ENCODE data around the gene LHFPL3.
"Not testable (repeated sequence)": the region's sequence is repeated elsewhere in the genome, so short reads cannot be mapped to it uniquely, and the experiment has no call there.

The LHFPL3 gene

DNA sequence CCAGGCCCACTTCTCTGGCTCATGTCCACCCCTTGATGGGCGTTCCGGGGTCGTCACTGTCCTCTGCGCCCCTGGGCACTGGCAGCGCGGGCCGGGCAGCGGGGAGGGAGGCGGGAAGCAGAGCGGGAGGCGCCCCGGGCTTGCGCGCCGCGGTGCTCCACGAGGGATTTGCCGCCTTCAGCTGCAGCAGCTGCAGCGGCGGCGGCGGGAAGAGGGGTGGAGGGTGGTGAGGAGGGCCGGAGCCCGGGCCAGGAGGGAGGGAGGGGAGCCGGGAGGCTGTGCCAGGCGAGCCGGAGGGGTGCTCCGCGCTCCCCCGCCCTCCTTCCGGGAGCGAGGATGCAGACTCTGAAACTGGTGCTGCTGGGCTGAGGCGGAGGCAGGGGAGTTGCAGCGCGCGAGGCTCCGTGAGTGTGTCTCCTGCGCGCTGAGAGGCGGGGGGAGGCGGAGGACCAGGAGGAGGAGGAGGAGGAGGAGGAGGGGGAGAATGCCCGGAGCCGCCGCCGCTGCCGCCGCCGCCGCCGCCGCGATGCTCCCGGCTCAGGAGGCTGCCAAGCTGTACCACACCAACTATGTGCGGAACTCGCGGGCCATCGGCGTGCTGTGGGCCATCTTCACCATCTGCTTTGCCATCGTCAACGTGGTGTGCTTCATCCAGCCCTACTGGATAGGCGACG, at the start of gene LHFPL3:
Gene LHFPL3, plus strand, starts transcription at position 308 of the 674 bp plus-strand sequence.
- DNase-seq (ENCODE audit: low read depth in 1 of 2, low spot score in 1 of 2) = no peak

- DNase-seq (ENCODE audit: low read depth in 1 of 2, low spot score in 1 of 2) = not testable (repeated sequence)
Observed at GRCh38 chr7:104281685-104282084, 46.7 kb upstream of the LHFPL3 start.

DNA sequence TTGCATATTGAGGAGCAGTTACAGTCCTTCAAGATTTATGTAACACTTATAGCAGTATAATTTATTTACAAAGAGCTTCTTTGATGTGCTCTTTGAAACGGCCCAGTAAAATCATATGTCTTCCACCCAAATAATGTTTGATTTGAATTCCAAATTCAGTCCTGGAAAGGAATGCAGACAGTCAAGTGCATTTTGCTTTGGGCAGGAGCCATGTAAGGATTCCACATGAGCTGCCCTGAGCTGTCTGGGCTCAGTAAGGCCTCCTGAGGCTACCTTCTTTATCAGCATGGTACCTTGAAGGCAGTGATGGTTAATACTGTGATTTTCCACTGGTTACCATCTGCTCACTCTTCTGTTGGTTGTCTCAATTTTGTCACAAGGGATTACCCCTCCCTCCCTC, 41.6 kb upstream of the LHFPL3 start:
- no peak for DNase-seq (ENCODE audit: low read depth in 1 of 2, low spot score in 1 of 2)

DNA sequence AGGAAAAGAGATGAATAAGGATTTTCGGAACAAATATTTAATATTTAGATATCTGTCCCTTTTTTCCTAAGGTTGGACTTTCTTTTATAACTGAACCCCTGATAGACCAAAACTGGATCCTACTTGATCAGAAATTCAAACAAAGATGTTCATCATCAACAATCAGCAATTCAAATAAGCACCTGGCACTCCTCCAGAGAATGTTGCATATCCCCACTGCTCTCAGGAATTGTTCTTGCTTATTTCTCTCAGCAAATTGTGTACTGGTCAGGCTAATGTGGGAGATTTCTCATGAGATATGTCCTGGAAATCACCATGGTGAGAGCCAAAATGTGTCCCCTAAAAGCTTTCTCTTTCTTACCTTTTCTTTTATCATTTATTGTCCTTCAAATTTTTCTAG, 40.3 kb upstream of the LHFPL3 start:
- DNase-seq (ENCODE audit: low read depth in 1 of 2, low spot score in 1 of 2) = no peak

GRCh38 chr7:104294291-104294690, 34.1 kb upstream of the LHFPL3 start:
- DNase-seq (ENCODE audit: low read depth in 1 of 2, low spot score in 1 of 2) = no peak

DNA sequence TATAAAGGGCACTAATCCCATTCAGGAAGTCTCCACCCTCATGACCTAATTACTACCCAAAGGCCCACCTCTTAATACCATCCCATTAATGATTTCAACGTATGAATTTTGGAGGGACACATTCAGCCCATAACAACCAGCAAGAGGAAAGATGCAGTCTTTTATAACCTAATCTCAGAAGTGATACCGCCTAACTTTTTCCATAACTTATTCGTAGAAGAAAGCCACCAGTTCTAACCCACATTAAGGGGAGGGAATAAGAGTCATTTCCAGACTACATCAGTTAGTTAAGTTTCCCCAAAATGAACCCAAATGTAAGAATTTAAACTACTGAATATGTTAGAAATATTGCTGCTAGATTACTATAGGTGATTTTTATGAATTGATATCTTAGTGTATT, 32.1 kb upstream of the LHFPL3 start:
- DNase-seq (ENCODE audit: low read depth in 1 of 2, low spot score in 1 of 2) = no peak

DNA sequence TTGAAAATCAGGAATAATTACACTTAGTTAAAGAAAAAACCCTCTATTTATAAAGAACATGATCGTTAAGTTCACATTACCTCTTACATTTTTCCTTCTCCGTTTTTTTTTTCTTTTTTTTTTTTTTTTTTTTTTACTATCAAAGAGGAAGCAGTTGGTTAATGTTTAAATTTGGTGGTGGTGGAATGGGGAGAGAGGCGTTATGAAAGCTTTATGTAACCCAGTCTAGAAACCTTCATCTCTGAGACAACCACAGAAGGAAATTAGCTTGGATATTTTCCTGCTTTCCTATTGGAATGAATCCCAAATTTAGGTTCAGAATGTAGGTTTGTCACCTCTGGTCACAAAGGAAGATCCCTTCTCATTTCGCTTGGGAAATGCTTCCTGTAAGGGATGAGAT, 31.5 kb upstream of the LHFPL3 start:
- DNase-seq (ENCODE audit: low read depth in 1 of 2, low spot score in 1 of 2) = no peak

DNA sequence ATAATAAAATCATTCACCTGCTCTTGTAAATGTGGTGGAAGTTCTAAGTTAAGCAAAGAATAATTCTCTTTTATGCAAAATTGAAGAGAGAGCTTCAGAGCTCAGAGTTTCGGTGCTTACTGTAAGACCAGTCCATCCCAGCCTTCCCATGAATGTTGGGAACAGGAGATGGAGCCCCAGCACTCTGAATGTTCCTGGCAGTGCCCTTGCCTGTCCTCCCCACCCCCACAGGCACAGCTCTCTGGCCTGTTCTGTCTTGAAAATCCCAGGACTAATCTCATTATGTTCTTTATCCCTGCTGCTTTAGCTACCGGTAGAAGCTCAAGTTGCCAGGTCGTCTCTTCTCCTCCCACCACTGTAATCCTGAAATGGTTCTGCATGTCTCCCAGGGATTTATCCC, 29.1 kb upstream of the LHFPL3 start:
- DNase-seq (ENCODE audit: low read depth in 1 of 2, low spot score in 1 of 2) = no peak

DNA sequence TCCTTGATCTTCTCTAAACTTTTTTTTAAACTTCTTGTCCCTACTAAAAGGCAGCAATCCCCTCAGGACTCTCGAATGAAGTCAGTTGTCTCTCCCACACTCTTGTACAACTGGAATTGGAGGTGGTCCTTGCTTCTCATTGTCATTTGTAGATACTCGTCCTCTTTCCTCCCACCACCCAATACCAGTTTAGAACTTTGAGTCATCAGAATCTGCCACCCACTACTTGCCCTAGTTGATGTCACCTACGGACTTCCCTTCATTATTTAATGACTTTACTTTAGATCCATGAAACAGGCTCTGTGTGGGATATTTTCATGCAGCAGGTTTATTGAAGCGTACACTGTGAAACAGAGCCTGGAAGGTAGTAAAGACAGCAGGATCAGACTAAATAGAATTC, 28.6 kb upstream of the LHFPL3 start:
- DNase-seq (ENCODE audit: low read depth in 1 of 2, low spot score in 1 of 2) = no peak

DNA sequence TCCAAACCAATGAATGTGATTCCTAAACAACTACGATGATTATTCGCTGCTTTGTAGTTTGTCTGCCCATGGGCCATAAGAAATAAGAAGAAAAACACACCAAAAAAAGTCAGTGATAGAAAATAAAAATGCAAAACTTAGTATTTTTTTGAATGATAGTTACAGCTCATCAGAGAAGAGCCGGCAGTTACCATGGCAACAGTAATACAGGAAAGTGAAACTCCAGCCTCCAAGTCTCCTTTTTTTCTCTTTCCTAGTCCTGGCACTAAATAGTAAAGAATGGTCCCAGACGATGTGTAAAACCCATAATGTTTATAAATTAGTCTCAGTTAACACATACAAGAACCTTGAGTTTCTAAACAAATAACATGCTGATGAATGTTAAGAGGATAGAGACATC, 21.6 kb upstream of the LHFPL3 start:
- DNase-seq (ENCODE audit: low read depth in 1 of 2, low spot score in 1 of 2) = no peak

- DNase-seq (ENCODE audit: low read depth in 1 of 2, low spot score in 1 of 2) = no peak
Observed at GRCh38 chr7:104317948-104318629, 10.3 kb upstream of the LHFPL3 start.

GRCh38 chr7:104327534-104327933, 869 bp upstream of the LHFPL3 start:
- DNase-seq (ENCODE audit: low read depth in 1 of 2, low spot score in 1 of 2) = no peak

DNA sequence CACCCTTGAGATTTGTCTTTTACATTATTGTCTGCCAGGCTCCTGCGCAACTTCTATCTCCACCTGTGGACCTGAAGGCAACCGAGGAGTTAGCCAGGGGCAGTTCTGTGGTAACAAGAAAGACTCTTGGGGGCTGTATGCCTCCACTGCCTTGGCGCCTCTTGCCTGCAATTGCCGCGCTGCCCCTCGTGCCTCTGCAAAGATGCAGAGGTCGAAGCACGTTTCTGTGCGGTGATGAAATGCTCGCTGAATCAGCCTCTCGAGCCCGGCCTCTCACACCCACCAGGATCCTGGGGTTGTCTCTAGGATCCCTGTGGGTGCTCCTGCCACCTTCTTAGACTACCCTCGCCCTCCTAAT, 486 bp upstream of the LHFPL3 start:
- no peak for DNase-seq (ENCODE audit: low read depth in 1 of 2, low spot score in 1 of 2)

GRCh38 chr7:104328970-104329825, 795 bp downstream of the LHFPL3 start:
- DNase-seq (ENCODE audit: low read depth in 1 of 2, low spot score in 1 of 2) = no peak

- DNase-seq (ENCODE audit: low read depth in 1 of 2, low spot score in 1 of 2) = no peak
Observed at GRCh38 chr7:104341546-104341945, 13.1 kb downstream of the LHFPL3 start.

DNA sequence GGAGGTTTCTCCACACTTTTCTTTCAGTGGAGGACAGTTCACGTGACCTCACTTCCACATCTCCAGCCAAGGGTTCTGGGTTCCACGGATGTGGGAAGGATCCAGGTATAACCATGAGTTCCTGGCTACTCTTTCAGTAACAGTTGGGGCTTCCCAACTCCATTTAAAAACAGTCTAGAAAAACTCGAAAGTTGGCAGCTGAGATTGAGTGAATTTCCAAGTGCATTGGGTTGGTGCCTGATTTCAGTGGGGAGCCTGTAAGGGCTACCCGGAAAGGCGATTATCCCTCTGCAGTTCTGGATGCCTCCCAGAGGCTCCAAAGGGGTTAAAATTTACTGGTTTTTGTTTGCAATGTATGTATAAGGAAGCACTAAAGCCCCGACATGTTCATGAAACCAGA, 24.3 kb downstream of the LHFPL3 start:
- no peak for DNase-seq (ENCODE audit: low read depth in 1 of 2, low spot score in 1 of 2)

DNA sequence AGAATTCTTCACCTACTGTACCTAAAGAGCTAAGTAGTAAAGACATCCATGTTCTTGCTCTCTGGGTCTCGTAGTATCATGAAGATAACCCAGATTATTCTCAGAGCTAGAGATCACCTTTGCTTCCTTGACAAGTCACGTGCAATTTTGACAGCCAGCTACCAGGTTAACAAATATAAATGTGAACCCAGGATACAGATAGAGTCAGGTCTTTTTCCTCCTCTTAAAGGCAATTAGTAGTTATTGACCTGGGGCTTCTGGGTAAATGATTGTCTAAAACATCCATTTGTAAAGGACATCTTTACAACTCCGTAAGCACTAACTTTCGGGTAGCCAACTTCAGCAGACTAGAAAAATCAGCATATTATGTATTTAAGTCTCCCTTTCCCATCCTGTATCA, 28.8 kb downstream of the LHFPL3 start:
- DNase-seq (ENCODE audit: low read depth in 1 of 2, low spot score in 1 of 2) = no peak

- DNase-seq (ENCODE audit: low read depth in 1 of 2, low spot score in 1 of 2) = no peak
Observed at GRCh38 chr7:104358446-104359132, 30.2 kb downstream of the LHFPL3 start.

DNA sequence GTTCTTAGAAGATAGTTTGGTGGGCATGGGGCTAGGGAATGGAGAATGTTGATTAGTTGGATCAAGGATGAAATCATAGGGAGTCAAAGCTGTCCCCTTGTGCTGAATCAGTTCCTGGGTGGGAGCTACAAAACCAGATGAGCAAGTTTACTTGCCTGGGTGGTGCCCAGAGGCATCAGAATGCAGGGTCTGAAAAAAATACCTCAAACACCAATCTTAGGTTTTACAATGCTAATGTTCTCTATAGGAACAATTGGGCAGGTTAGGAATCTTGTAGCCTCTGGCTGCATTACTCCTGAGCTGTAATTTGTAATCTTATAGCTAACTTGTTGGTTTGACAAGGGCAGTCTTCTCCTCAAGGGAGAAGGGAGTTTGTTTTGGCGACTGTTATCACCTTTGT, 34.4 kb downstream of the LHFPL3 start:
- no peak for DNase-seq (ENCODE audit: low read depth in 1 of 2, low spot score in 1 of 2)

- DNase-seq (ENCODE audit: low read depth in 1 of 2, low spot score in 1 of 2) = no peak
Observed at GRCh38 chr7:104363355-104363754, 35.0 kb downstream of the LHFPL3 start.

DNA sequence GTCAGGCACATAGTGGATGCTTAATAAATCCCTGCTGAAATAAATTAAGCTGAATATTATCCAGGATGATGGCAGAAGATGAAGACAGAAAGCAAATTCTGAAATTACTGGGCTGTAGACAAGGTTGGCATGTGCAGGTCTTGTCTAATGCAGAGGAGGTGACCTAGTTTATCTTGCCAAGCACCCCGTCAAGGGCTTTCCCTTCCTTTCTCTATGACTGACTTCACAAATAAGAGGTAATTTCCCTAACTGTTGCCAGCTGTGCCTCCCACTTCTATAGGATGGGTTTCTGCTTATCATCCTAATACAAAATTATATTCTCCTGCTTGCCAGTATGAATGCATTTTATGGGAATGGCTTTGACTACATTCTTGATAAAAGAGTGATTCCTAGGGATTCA, 38.0 kb downstream of the LHFPL3 start:
- no peak for DNase-seq (ENCODE audit: low read depth in 1 of 2, low spot score in 1 of 2)

DNA sequence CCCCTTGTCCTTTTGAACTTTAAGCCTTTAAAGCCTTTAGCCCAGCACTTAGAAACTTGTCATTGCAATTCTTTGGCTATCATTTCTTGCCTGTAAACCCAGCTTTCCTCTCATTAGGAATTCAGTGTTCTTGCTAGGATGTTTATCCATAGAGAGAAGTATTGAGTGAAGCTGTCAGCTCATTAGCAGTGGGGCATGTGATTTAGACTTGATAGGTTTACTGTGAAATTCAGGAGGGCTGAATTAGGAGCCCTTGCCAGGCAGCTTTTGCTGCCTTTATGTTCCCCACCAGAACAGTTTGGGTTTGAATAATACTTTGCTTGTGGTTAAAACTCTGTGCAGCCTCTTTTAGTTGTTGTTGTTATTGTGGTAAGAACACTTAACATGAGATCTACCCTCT, 39.5 kb downstream of the LHFPL3 start:
- DNase-seq (ENCODE audit: low read depth in 1 of 2, low spot score in 1 of 2) = no peak

Data from activated T-helper 1 cell treated with anti-CD3 and anti-CD28 coated beads, Interleukin-2, amount 50 U/mL, for 16 hours (primary cell).